GM20000 (cell line): Measurements from ENCODE around the gene LRP8.
"Not testable (repeated sequence)": the region's sequence is repeated elsewhere in the genome, so short reads cannot be mapped to it uniquely, and the experiment has no call there.

ENCODE experiments used
- DNase-seq: peaks from one replicate; pipeline ENCODE4 v3.0.0; 2012; ENCODE audit warnings: low spot score
- TF ChIP-seq, protein P1 (sequence below): IDR thresholded peaks from 2 replicates; pipeline ENCODE4 v1.5.1; 2012; ENCODE audit warnings: mild to moderate bottlenecking, control low read depth; ENCODE audit errors: extremely low read depth, missing control alignments

Gene LRP8

DNA sequence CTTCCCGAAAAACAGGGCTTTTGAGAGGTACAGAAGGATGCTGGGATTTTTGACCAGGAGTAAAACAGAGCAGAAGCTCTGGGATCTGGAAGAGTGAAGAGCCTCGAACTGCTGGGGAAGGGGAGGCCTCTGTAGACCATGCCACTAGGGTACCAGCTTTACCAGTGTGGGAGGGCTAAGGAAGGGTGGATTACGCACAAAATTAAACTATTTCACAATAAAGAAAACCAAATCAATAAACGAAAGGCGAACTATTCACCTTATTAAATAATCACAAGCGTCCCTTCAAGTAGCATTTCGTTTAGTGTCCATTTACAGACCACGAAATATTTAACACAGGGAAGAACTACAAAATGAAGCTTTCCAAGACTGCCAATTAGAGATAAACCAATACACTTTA lies 108.2 kb downstream of the LRP8 start:
- TF ChIP-seq, protein P1, sequence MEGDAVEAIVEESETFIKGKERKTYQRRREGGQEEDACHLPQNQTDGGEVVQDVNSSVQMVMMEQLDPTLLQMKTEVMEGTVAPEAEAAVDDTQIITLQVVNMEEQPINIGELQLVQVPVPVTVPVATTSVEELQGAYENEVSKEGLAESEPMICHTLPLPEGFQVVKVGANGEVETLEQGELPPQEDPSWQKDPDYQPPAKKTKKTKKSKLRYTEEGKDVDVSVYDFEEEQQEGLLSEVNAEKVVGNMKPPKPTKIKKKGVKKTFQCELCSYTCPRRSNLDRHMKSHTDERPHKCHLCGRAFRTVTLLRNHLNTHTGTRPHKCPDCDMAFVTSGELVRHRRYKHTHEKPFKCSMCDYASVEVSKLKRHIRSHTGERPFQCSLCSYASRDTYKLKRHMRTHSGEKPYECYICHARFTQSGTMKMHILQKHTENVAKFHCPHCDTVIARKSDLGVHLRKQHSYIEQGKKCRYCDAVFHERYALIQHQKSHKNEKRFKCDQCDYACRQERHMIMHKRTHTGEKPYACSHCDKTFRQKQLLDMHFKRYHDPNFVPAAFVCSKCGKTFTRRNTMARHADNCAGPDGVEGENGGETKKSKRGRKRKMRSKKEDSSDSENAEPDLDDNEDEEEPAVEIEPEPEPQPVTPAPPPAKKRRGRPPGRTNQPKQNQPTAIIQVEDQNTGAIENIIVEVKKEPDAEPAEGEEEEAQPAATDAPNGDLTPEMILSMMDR = no peak
- DNase-seq = no peak

DNA sequence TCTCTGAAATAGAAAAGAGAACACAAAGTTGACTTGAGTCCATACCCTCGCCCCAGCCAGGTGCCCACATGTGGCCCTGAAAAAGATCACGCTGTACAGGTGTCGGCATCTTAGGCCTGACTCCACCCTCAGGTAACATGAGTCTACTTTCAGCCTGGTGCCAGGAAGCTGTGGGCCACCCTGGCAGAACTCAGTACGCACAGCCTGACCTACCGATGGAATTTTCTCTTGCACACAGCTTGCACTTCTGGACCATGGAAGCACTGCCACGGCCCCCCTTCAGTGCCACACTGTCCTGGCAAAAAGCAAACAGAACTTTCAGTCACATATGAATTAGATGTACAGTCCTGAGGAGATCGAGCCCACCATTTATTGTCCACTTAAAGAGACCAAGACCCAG lies 109.7 kb downstream of the LRP8 start:
- DNase-seq = no peak
- TF ChIP-seq, protein P1 = no peak

DNA sequence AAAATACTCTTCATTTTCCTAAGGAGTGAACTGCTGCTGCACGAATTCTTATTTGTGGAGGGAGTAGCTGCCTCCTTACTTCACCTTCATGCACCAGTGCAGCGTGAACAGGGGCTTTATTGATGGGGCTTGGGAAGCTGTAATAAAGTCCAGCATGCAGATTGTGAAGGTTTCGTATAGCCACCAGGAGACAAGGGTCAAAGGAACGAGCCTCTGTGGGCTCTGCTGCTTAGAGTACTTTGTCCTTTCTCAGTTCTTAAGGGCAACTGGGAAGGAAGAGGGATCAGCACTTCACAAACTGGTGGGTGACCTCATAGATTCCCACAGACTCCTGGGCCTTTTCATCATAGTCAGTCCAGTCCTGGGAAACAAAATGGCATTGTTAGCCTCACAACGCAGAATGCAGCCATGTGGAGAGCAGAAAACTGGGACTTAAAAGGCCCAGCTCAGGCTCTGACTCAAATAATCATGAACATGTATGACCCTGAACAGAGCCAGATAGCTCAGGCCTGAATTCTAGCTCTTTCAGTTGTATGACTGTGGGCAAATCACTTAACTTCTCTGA lies 113.4 kb downstream of the LRP8 start:
- TF ChIP-seq, protein P1 = no peak
- no peak for DNase-seq

DNA sequence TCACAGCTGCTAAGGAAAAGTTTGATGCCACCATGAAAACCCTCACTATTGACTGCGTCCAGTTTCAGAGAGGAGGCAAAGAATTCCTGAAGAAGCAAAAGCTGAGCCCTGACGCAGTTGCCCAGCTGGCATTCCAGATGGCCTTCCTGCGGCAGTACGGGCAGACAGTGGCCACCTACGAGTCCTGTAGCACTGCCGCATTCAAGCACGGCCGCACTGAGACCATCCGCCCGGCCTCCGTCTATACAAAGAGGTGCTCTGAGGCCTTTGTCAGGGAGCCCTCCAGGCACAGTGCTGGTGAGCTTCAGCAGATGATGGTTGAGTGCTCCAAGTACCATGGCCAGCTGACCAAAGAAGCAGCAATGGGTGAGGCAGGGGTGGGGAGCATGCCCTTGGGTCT lies 116.9 kb downstream of the LRP8 start:
- TF ChIP-seq, protein P1 = no peak

DNA sequence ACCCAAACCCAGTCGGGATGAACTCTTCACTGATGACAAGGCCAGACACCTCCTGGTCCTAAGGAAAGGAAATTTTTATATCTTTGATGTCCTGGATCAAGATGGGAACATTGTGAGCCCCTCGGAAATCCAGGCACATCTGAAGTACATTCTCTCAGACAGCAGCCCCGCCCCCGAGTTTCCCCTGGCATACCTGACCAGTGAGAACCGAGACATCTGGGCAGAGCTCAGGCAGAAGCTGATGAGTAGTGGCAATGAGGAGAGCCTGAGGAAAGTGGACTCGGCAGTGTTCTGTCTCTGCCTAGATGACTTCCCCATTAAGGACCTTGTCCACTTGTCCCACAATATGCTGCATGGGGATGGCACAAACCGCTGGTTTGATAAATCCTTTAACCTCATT lies 117.5 kb downstream of the LRP8 start:
- no peak for DNase-seq
- TF ChIP-seq, protein P1 = no peak

More for the DNA sequence above, 116.9 kb downstream of the LRP8 start:
- no peak for DNase-seq

DNA sequence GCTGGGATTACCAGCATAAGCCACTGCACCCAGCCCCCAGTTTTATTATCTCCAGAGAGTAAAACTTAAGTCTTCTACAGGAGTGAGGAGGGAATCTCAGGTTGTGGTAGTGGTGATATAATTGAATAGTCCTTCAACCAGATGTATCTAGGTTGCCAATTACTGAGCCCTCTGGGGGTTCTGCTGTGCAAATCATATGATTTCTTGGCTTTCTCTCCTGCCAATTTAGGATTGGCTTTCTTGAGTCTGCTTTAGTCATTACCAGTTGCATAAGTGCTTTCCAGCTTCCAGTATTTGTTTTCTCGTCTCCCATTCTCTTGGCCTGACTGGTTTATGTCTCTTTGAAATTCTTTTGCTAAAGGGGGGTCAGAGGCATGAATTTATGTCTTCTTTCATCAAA lies 120.1 kb downstream of the LRP8 start:
- TF ChIP-seq, protein P1 = no peak
- no peak for DNase-seq

DNA sequence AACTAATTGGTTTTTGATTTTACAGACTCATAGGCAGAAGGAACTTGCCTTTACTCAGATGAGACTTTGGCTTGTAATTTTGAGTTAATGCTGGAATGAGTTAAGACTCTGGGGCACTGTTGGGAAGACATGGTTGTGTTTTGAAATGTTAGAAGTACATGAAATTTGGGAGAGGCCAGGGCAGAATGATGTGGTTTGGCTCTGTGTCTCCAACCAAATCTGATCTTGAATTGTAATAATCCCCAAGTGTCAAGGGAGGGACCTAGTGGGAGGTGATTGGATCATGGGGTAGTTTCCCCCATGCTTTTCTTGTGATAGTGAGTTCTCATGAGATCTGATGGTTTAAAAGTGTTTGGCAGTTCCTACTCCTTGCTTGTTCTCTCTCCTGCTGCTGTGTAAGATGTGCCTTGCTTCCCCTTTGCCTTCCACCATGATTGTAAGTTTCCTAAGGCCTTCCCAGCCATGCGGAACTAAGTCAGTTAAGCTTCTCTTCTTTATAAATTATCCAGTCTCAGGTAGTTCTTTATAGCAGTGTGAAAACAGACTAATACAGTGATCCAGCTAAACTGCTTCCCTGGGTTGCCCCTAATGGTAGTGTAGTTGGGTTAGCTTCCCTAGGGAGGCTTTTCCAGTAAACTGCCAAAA lies 121.0 kb downstream of the LRP8 start:
- no peak for DNase-seq
- TF ChIP-seq, protein P1 = no peak

DNA sequence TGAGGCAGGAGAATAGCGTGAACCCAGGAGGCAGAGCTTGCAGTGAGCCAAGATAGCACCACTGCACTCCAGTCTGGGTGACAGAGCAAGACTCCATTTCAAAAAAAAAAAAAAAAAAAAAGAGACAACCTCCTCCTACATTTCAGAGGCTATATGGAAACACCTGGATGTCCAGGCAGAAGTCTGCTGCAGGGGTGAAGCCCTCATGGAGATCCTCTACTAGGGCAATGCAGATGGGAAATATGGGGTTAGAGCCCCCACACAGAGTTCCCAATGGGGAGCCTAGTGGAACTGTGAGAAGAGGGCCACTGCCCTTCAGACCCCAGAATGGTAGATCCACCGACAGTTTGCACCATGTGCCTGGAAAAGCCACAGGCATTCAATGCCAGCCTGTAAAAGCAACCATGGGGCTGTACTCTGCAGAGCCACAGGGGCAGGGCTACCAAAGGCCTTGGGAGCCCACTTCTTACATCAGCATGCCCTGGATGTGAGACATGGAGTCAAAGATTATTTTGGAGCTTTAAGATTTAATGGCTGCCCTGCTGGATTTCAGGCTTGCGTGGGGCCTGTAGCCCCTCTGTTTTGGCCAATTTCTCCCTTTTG lies 121.7 kb downstream of the LRP8 start:
- DNase-seq = not testable (repeated sequence)

DNA sequence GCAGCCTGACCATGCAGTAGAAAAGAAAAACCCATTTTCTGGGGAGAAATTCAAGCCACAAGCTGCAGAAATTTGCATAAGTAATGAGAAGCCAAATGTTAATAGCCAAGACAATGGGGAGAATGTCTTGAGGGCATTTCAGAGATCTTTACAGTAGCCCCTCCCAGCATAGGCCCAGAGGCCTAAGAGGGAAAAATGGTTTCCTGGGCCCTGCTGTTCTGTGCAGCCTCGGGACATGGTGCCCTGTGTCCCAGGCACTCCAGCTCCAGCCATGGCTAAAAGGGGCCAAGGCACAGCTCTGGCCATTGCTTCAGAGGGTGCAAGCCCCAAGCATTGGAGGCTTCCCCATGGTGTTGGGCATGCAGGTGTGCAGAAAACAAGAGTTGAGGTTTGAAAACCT lies 122.4 kb downstream of the LRP8 start:
- DNase-seq = not testable (repeated sequence)
